Panc1 (cell line): ENCODE measurements around the gene IL17RE. TPM values are rescaled to one million over a fixed set of nuclear protein-coding genes. Genes with fewer than 3 reads are reported as not detected.
A peak's percentile ranks its signal among the peaks of the same experiment; 100 is the strongest.

Experiments used
- ATAC-seq: fragments of 200-7000 bp; cut with Tn5 transposase; 2 replicates; pipeline ENCODE4 v1.9.1; 2020; ENCODE audit warnings: mild to moderate bottlenecking, moderate library complexity
- BruUV-seq: library from RNA; stranded (reverse); fragments of 400-500 nt; replicated peaks from 2 replicates; lab custom pipeline; 2021; lab: Mats Ljungman, UMichigan
- CTCF ChIA-PET: fragments of 300-600 bp; sonication (Branson Sonifier 250); formaldehyde crosslinking; loops from one replicate; lab custom pipeline; 2022; ENCODE audit warnings: antibody characterized with exemption; lab: Charles Lee
- POLR2A ChIA-PET: fragments of 300-600 bp; sonication (Branson Sonifier 250); formaldehyde crosslinking; loops from one replicate; lab custom pipeline; 2022; ENCODE audit warnings: antibody characterized with exemption; lab: Charles Lee
- DNase-seq: peaks from one replicate; pipeline ENCODE4 v3.0.0-alpha.2; 2010; ENCODE audit warnings: low read depth, low spot score
- H3K27ac ChIP-seq: 2 replicates; pipeline ENCODE4 v1.5.1; 2011; ENCODE audit warnings: mild to moderate bottlenecking, low read length, inconsistent platforms
- H3K27me3 ChIP-seq: fragments of 200-500 bp; sonication (Bioruptor generic); 2 replicates; pipeline ENCODE4 v1.6.0; 2014; ENCODE audit warnings: low read length, inconsistent platforms; ENCODE audit not compliant: control insufficient read depth, insufficient read depth
- H3K36me3 ChIP-seq: fragments of 200-500 bp; sonication (Bioruptor generic); 2 replicates; pipeline ENCODE4 v1.5.1; 2014; ENCODE audit warnings: inconsistent platforms, mild to moderate bottlenecking, low read length, moderate library complexity; ENCODE audit not compliant: control insufficient read depth, insufficient read depth
- H3K4me1 ChIP-seq: 2 replicates; pipeline ENCODE4 v1.5.1; 2011; ENCODE audit warnings: inconsistent platforms, mild to moderate bottlenecking, low read length, moderate library complexity; ENCODE audit not compliant: control insufficient read depth, insufficient read depth
- H3K4me3 ChIP-seq, 2 experiments: 2 replicates each; pipeline ENCODE4 v1.5.1; 2011 to 2012; ENCODE audit warnings: low read depth in 2 of 2, low read length in 2 of 2, mild to moderate bottlenecking in 2 of 2, inconsistent platforms in 1 of 2, moderate library complexity in 1 of 2
- H3K9me3 ChIP-seq: fragments of 200-500 bp; sonication (Bioruptor generic); 2 replicates; pipeline ENCODE4 v1.5.1; 2014; ENCODE audit warnings: low read depth, mild to moderate bottlenecking, inconsistent platforms, low read length, moderate library complexity; ENCODE audit not compliant: control insufficient read depth, insufficient read depth
- CTCF ChIP-seq: fragments of 450-650 bp; IDR thresholded peaks from 2 replicates; pipeline ENCODE4 v1.5.1; 2017; ENCODE audit warnings: mild to moderate bottlenecking
- POLR2AphosphoS5 ChIP-seq: IDR thresholded peaks from 2 replicates; pipeline ENCODE4 v1.6.1; 2012; ENCODE audit warnings: mild to moderate bottlenecking, low read depth, low read length, moderate library complexity
- REST ChIP-seq, 2 experiments: IDR thresholded peaks; 2 replicates each; pipeline ENCODE4 v1.6.1; 2011 to 2012; ENCODE audit warnings: low read depth in 2 of 2, control low read depth in 1 of 2, low read length in 1 of 2, mild to moderate bottlenecking in 1 of 2, moderate library complexity in 1 of 2; ENCODE audit not compliant: insufficient read depth in 1 of 2
- SIN3A ChIP-seq: IDR thresholded peaks from 2 replicates; pipeline ENCODE4 v1.6.1; 2012; ENCODE audit warnings: low read depth, mild to moderate bottlenecking, low read length, moderate library complexity, borderline replicate concordance; ENCODE audit not compliant: insufficient read depth
- TCF7L2 ChIP-seq: IDR thresholded peaks from 2 replicates; pipeline ENCODE4 v1.6.1; 2011; ENCODE audit warnings: mild to moderate bottlenecking, low read depth, low read length, inconsistent platforms
- in situ Hi-C: cut with HindIII; loops from 2 replicates; pipeline ENCODE4 v1.10.0; 2016; ENCODE audit warnings: low sequenced_read_pairs, low pct_unique_long_range_greater_than_20kb
- intact Hi-C: fragments of 100-400 bp; cut with micrococcal nuclease; formaldehyde crosslinking; loops from one replicate; pipeline ENCODE4 v1.10.0; 2022; ENCODE audit not compliant: unreplicated experiment
- total RNA-seq: library from RNA; stranded (reverse); gene quantifications from one replicate; pipeline ENCODE4 v1.2.1, GENCODE V29; 2021; ENCODE audit not compliant: unreplicated experiment

IL17RE gene
- total RNA-seq, 1 experiment from 2014 or later, result 1.1 TPM

DNA sequence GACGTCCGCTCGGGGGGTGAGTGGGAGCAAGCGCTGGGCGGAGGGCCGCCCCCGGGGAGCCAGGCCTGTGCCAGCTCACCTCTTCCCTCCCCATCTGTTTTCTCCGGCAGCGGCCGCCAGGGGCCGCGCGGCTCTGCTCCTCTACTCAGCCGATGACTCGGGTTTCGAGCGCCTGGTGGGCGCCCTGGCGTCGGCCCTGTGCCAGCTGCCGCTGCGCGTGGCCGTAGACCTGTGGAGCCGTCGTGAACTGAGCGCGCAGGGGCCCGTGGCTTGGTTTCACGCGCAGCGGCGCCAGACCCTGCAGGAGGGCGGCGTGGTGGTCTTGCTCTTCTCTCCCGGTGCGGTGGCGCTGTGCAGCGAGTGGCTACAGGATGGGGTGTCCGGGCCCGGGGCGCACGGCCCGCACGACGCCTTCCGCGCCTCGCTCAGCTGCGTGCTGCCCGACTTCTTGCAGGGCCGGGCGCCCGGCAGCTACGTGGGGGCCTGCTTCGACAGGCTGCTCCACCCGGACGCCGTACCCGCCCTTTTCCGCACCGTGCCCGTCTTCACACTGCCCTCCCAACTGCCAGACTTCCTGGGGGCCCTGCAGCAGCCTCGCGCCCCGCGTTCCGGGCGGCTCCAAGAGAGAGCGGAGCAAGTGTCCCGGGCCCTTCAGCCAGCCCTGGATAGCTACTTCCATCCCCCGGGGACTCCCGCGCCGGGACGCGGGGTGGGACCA, 30.4 kb downstream of the IL17RE start:
- H3K27me3 ChIP-seq, result no peaks in the 10 kb centered on the region
- intact Hi-C loops, result no loop called here
- ATAC-seq, result peak; percentile 87
- CTCF ChIA-PET, result interaction anchor here (0.6 to 2.1 kb wide), 12 partner anchors 11 to 938 kb away, joined by 3 to 16 read pairs (median 4); partner anchors contain the start of genes IL17RE and RPUSD3
- TF ChIP-seq CTCF (peak; percentile 88), POLR2AphosphoS5 (no peak), REST (IDR thresholded peaks at IDR 0.05; ENCODE audit: insufficient read depth in 1 of 2, low read depth in 2 of 2, low read length in 1 of 2) (no peak)
- DNase-seq, result no peak
- POLR2A ChIA-PET, result interaction anchor here (0.6 kb wide), 3 partner anchors 43 to 140 kb away, joined by 4 to 13 read pairs (median 5); partner anchors contain the start of gene ARPC4
- peak overlapping the region; percentile 65; the same call in 1 of the 2 replicates for H3K27ac ChIP-seq
- no peaks in the 10 kb centered on the region for H3K9me3 ChIP-seq
- 0 out of 2 replicates have a peak, but pooled peaks cover 4% of the 10 kb centered on the region for H3K4me1 ChIP-seq
- BruUV-seq, result no TSS peak
- H3K4me3 ChIP-seq, result peak overlapping the region; percentile 66 to 72
- H3K36me3 ChIP-seq, result no peaks in the 10 kb centered on the region; the same call in 1 of the 2 replicates
- in situ Hi-C loops, result no loop called here

DNA sequence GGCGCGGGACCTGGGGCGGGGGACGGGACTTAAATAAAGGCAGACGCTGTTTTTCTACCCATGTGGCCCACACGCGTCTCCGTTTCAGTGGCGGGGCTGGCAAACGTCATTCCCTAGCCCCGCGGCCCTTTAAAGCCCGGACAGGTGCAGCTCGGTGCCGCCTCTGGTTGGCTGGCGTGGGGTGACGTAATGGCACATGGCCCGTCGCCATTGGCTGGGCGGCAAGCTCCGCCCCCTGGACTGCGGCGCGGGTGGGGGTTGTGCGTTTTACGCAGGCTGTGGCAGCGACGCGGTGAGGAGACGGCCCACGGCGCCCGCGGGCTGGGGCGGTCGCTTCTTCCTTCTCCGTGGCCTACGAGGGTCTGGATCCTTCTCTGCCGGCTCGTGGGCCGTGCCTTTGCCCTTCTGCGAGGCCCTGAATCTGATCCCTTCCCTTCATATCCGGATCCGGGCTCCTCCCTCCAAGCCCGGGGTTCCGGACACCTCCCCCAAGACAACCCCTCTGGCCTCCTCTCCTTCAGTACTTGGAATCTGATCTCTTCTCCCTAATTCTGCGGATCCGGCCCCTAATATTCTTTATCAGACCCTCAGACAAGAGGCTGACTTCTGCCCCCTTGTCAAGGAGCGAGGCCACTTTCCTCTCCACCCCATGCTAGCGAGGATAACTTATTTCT, 31.1 kb downstream of the IL17RE start, which contains the start of gene CRELD1:
Gene CRELD1 (plus strand): TSS at position 274 of the 674 bp plus-strand sequence. CDS start 605 bp downstream, outside the sequence.
- intact Hi-C loops, result no loop called here
- peak within 1 kb of the TSS; percentile 88 for H3K27ac ChIP-seq
- no peak for DNase-seq
- in situ Hi-C loops, result no loop called here
- H3K4me1 ChIP-seq, result 0 out of 2 replicates have a peak, but pooled peaks cover 4% of the 10 kb centered on the region
- H3K4me3 ChIP-seq, result peak within 1 kb of the TSS; percentile 66 to 72
- H3K27me3 ChIP-seq, result no peaks in the 10 kb centered on the region
- TF ChIP-seq CTCF (no peak), TCF7L2 (peak; percentile 86), SIN3A (0 out of 2 replicates have a peak, but pooled peaks have one; percentile 42), POLR2AphosphoS5 (peak; percentile 71; the same call in 1 of the 2 replicates)
- BruUV-seq, result no TSS peak
- ChIA-PET CTCF (interaction anchor here (0.7 to 2.1 kb wide), 2 partner anchors 13 to 219 kb away, joined by 4 to 16 read pairs; no protein-coding TSS in a partner anchor), POLR2A (interaction anchor here (0.6 kb wide), 1 partner anchor 42 kb away, joined by 13 read pairs; no protein-coding TSS in a partner anchor)
- ATAC-seq, result peak; percentile 92
- H3K36me3 ChIP-seq, result no peaks in the 10 kb centered on the region; the same call in 1 of the 2 replicates
- H3K9me3 ChIP-seq, result no peaks in the 10 kb centered on the region
